Measurements from ENCODE around the gene DET1.

The DET1 gene

GRCh38 chr15:88505721-88506120 lies 40.8 kb downstream of the DET1 start:
- Histone ChIP-seq H3K9ac (ENCODE audit: low read length) (no peak overlapping the region), H4K20me1 (ENCODE audit: insufficient read depth, low read length) (no peaks in the 10 kb centered on the region), H3K27ac (ENCODE audit: low read length) (no peak overlapping the region), H3K4me2 (ENCODE audit: low read length) (no peak overlapping the region), H3K36me3 (replicated peaks; ENCODE audit: low read depth, low read length) (peaks cover 2% of the 10 kb centered on the region), H3K4me3 (ENCODE audit: low read length) (no peak overlapping the region), H3K9me3 (ENCODE audit: insufficient read depth, low read length) (no peaks in the 10 kb centered on the region), H3K4me1 (ENCODE audit: low read length) (peaks cover 49% of the 10 kb centered on the region), H3K27me3 (ENCODE audit: low read depth, low read length) (no peaks in the 10 kb centered on the region), H2AFZ (ENCODE audit: low read depth, low read length) (no peak overlapping the region), H3K79me2 (ENCODE audit: low read length) (no peaks in the 10 kb centered on the region)
- TF ChIP-seq, protein P1, sequence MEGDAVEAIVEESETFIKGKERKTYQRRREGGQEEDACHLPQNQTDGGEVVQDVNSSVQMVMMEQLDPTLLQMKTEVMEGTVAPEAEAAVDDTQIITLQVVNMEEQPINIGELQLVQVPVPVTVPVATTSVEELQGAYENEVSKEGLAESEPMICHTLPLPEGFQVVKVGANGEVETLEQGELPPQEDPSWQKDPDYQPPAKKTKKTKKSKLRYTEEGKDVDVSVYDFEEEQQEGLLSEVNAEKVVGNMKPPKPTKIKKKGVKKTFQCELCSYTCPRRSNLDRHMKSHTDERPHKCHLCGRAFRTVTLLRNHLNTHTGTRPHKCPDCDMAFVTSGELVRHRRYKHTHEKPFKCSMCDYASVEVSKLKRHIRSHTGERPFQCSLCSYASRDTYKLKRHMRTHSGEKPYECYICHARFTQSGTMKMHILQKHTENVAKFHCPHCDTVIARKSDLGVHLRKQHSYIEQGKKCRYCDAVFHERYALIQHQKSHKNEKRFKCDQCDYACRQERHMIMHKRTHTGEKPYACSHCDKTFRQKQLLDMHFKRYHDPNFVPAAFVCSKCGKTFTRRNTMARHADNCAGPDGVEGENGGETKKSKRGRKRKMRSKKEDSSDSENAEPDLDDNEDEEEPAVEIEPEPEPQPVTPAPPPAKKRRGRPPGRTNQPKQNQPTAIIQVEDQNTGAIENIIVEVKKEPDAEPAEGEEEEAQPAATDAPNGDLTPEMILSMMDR (IDR thresholded peaks at IDR 0.05; ENCODE audit: low read depth, low read length) = no peak
- no peak for TF ChIP-seq EZH2phosphoT487 (IDR thresholded peaks at IDR 0.05; ENCODE audit: low read depth)

DNA sequence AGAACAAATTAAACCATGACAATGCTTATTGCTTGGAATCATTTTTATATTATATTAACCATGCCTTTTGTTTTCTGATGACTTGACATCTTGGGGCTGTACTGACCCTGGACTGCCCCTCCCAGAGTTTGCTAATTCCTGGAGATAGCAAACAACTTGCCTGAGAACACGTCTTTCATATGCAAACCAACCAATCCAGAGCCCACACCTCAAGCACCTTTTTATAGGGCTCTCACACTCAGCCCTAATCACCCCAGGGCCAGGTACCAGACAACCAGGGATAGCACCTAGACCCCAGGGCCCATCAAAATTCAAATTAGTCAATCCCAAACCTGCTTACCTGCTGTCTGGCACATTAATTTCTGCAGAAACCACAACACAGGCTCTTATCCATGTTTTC lies 42.0 kb downstream of the DET1 start:
- no peaks in the 10 kb centered on the region for H3K36me3 ChIP-seq (replicated peaks; ENCODE audit: low read depth, low read length)

DNA sequence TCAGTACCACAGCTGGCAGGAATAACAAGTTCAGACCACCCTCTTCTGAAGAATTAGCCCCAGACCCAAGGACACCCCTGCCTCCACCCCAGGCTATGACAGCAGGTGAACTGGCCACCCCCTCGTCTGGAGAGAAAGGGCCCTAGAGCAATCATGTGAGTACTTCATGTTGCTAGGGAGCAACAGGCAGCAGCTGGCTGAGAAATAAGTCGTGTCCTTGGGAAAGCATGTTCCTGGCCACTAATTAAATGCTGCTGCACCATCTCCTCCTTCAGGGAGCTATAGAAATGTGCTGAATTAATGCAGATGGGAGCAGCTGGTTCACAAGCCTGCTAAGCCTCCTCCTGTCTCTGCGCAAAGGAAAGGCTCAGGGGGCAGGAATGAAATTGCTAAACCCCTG lies 47.5 kb downstream of the DET1 start:
- H3K79me2 ChIP-seq (ENCODE audit: low read length) = no peaks in the 10 kb centered on the region
- H3K9me3 ChIP-seq (ENCODE audit: insufficient read depth, low read length) = no peaks in the 10 kb centered on the region
- no peak overlapping the region for H3K9ac ChIP-seq (ENCODE audit: low read length)
- H2AFZ ChIP-seq (ENCODE audit: low read depth, low read length) = no peak overlapping the region
- H4K20me1 ChIP-seq (ENCODE audit: insufficient read depth, low read length) = no peaks in the 10 kb centered on the region
- H3K36me3 ChIP-seq (replicated peaks; ENCODE audit: low read depth, low read length) = no peaks in the 10 kb centered on the region
- no peak overlapping the region for H3K27ac ChIP-seq (ENCODE audit: low read length)
- peaks cover 44% of the 10 kb centered on the region for H3K4me1 ChIP-seq (ENCODE audit: low read length)
- no peak overlapping the region for H3K4me3 ChIP-seq (ENCODE audit: low read length)
- TF ChIP-seq, protein P1 (IDR thresholded peaks at IDR 0.05; ENCODE audit: low read depth, low read length) = no peak
- TF ChIP-seq EZH2phosphoT487 (IDR thresholded peaks at IDR 0.05; ENCODE audit: low read depth) = no peak
- no peak overlapping the region for H3K4me2 ChIP-seq (ENCODE audit: low read length)
- no peaks in the 10 kb centered on the region for H3K27me3 ChIP-seq (ENCODE audit: low read depth, low read length)

More for the DNA sequence above, 42.0 kb downstream of the DET1 start:
- Histone ChIP-seq H3K4me1 (ENCODE audit: low read length) (peaks cover 54% of the 10 kb centered on the region), H2AFZ (ENCODE audit: low read depth, low read length) (no peak overlapping the region), H3K9me3 (ENCODE audit: insufficient read depth, low read length) (no peaks in the 10 kb centered on the region), H3K27ac (ENCODE audit: low read length) (no peak overlapping the region), H3K27me3 (ENCODE audit: low read depth, low read length) (no peaks in the 10 kb centered on the region), H3K4me3 (ENCODE audit: low read length) (no peak overlapping the region), H4K20me1 (ENCODE audit: insufficient read depth, low read length) (no peaks in the 10 kb centered on the region), H3K79me2 (ENCODE audit: low read length) (no peaks in the 10 kb centered on the region), H3K4me2 (ENCODE audit: low read length) (peak overlapping the region; percentile 8), H3K9ac (ENCODE audit: low read length) (no peak overlapping the region)
- TF ChIP-seq EZH2phosphoT487 (IDR thresholded peaks at IDR 0.05; ENCODE audit: low read depth) = no peak
- TF ChIP-seq, protein P1 (IDR thresholded peaks at IDR 0.05; ENCODE audit: low read depth, low read length) = no peak

DNA sequence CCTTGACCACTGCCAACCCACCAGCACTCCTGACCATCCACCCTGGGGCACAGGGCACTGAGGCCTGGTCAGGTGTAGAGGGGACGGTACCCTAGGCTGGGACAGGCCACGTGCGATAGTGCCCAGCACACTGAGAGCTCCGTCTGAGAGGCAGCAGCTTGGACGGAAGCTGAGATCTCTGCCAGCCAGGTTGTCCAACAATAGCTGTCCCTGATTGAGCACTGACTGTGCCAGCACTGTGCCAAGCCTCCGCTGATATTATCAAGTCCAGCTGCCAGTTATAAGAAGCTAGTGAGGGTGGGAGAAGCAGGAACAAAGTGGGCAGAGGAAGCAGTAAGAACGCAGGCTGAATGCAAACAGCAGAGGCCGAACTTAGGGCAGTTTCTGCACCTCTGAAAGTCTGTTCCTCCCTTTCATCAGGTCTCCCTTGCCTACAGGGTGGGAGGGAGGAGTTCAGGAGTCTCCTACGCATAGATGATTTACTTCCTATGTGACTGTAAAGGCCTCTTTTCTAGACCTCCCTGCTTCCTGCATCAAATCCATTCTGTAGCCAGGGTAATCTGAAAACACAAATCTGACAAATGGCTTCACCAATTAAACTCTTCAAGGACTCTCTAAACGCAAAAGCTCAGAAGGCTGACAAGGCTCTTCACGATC lies 49.2 kb downstream of the DET1 start:
- H4K20me1 ChIP-seq (ENCODE audit: insufficient read depth, low read length) = no peaks in the 10 kb centered on the region
- no peak overlapping the region for H3K27ac ChIP-seq (ENCODE audit: low read length)
- TF ChIP-seq, protein P1 (IDR thresholded peaks at IDR 0.05; ENCODE audit: low read depth, low read length) = no peak
- no peak for TF ChIP-seq EZH2phosphoT487 (IDR thresholded peaks at IDR 0.05; ENCODE audit: low read depth)
- no peaks in the 10 kb centered on the region for H3K36me3 ChIP-seq (replicated peaks; ENCODE audit: low read depth, low read length)
- H3K9ac ChIP-seq (ENCODE audit: low read length) = no peak overlapping the region
- no peaks in the 10 kb centered on the region for H3K79me2 ChIP-seq (ENCODE audit: low read length)
- no peaks in the 10 kb centered on the region for H3K9me3 ChIP-seq (ENCODE audit: insufficient read depth, low read length)
- no peak overlapping the region for H2AFZ ChIP-seq (ENCODE audit: low read depth, low read length)
- no peak overlapping the region for H3K4me3 ChIP-seq (ENCODE audit: low read length)
- peaks cover 50% of the 10 kb centered on the region for H3K4me1 ChIP-seq (ENCODE audit: low read length)
- H3K4me2 ChIP-seq (ENCODE audit: low read length) = no peak overlapping the region
- no peaks in the 10 kb centered on the region for H3K27me3 ChIP-seq (ENCODE audit: low read depth, low read length)
